NT2/D1 (cell line): ENCODE measurements around the gene SIM1.

Experiments
- SUZ12 ChIP-seq: IDR thresholded peaks from 2 replicates; pipeline ENCODE4 v1.6.1; 2011; ENCODE audit not compliant: insufficient read length, insufficient read depth; ENCODE audit errors: extremely low read depth
- YY1 ChIP-seq: IDR thresholded peaks from 2 replicates; pipeline ENCODE4 v1.6.1; 2011; ENCODE audit not compliant: insufficient read length, insufficient read depth
- ZNF274 ChIP-seq: IDR thresholded peaks from 2 replicates; pipeline ENCODE4 v1.6.1; 2011; ENCODE audit warnings: mild to moderate bottlenecking, low read depth, low read length

DNA sequence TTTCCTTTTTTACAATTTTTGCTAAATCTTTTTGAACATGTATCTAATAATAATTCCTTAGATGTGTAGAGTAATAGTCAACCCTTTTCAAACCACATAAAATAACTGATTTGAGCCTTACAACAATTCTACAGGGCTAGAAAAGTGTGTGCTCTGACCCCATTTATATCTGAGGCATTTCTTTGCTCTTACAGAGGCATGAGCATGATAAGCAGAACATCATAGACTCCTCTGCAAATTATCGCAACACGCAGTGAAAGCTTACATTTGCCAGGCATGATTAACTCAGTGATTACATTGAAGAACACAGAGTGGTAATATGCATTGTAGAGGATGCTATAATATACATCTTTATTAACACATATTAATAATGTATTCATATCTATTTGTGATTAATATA is 120.4 kb downstream of the SIM1 start:
- TF ChIP-seq SUZ12 (no peak), ZNF274 (no peak), YY1 (no peak)
